Stimulated activated CD4-positive, alpha-beta T cell treated with anti-CD3 and anti-CD28 coated beads, Interleukin-4, amount 100 ng/mL, for 24 hours (primary cell): ENCODE data around the gene SPATA13.

Experiments
- DNase-seq: peaks from one replicate; pipeline ENCODE4 v3.0.0-alpha.2; 2020

SPATA13 gene

DNA sequence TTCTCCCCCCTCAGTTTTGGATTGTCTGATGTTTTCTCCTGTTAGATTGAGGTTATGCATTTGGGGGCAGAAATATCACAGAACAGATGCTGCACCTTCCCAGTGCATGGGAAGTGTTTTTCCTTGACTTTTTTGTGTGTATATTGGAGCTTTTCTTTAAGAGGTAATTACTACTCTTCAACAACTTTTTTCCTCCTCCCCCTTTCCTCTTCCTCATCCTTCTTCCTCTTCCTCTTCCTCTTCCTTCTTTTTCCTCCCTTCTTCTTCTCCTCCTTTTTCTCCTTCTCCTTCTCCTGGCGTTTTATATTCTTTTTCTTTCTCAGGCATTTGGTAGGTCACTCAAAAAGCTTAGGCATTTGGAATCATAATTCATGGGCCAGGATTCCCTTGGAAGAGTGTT lies 18.1 kb upstream of the SPATA13 start:
- DNase-seq: no peak

DNA sequence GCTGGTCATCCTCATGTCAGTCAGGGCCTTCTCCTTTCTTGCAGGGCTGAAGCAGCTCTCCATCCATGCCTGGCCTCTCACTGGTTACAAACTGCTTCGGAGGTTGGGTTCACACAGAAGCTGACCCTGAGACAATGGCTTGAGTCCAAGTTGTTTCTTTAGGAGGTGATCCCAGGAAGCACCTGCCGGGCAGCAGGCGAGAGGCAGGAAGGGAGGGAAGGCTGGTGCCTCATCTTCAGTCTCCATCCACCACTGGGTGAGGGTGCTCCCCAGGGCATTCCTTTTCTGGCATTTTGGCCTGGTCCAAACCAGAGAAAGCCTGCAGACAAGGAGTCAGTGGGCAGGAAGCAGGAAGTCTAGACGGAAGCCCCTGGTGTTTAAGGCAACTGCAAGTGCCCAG lies 17.6 kb upstream of the SPATA13 start:
- DNase-seq: no peak

DNA sequence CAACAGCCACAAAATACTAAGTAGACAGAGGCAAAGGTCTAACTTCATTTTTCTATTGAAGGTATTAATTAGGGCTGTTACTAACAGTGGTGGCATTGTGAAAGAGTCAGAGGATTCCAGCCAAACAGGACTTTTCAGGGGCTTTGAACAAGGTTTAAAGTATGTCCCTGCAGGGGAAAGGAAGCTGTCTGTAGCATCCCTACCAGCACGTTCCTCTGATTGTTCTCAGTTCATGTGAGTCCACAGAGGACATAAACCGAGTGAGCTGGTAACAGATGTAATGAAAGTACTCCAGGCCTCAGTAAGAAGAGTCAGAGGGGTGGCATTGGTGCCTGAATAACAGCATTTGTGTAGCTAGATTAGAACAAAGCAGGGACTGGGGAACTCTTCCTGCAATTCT lies 15.3 kb upstream of the SPATA13 start:
- DNase-seq: no peak

DNA sequence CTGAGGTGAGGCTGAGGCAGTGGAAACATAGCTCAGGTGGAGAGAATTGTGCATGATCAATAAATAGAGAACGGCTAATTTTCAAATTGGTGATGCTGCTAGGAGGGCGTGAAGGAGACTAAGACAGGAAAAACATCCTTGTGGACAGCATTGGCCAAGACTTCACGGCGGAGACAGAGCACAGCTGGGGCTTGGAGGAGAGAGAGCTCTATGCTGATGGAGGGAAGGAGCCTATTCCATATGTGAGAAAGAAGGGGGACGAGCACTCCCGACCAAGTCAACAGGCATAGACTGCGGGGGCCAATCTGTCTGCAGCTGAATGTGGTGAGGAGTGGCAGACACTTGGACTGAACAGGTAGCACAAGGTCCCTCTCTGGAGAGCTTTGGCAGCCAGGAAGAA lies 14.8 kb upstream of the SPATA13 start:
- DNase-seq: no peak

DNA sequence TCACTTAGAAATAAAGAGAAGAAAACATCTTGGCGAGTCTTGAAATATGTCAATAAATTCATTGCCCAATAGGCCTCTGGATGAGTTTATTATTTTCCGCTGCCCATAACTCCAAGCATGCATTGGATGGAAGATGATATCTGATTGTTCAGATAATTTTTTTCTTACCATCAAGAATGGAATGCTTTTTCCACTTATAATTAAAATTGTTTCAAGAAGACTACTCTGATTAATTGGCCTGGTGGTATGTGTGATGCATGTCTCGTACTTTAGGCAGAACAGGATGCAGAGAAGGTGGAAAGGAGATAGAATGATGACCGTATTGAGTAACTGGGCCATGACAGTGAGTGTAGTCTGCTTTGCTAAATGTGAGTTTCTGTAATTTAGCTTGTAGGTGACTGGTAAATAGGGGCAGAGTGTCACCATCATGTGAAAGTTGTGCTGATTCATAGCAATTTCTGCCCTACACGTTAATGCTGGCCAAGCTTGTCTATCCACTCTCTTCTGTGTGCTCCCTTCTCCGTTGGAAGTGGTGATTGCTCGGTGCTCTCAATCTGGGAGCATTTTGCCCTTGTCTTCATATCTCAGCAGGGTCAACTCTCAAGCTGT lies 13.5 kb upstream of the SPATA13 start:
- no peak for DNase-seq

DNA sequence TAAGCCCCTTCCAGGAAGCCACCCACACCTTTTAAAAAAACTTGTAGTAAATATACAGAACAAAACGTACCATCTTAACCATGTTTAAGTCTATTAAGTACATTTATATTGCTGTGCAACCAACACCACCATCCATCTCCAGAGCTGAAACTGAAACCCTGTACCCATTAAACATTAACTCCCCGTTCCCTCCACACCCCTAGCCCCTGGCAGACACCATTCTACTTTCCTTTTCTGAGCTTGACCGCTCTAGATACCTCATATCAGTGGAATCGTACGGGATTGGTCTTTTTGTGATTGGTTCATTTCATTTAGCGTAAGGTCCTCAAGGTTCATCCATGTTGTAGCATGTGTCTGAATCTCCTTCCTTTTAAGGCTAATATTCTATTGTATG lies 13.0 kb upstream of the SPATA13 start:
- no peak for DNase-seq

DNA sequence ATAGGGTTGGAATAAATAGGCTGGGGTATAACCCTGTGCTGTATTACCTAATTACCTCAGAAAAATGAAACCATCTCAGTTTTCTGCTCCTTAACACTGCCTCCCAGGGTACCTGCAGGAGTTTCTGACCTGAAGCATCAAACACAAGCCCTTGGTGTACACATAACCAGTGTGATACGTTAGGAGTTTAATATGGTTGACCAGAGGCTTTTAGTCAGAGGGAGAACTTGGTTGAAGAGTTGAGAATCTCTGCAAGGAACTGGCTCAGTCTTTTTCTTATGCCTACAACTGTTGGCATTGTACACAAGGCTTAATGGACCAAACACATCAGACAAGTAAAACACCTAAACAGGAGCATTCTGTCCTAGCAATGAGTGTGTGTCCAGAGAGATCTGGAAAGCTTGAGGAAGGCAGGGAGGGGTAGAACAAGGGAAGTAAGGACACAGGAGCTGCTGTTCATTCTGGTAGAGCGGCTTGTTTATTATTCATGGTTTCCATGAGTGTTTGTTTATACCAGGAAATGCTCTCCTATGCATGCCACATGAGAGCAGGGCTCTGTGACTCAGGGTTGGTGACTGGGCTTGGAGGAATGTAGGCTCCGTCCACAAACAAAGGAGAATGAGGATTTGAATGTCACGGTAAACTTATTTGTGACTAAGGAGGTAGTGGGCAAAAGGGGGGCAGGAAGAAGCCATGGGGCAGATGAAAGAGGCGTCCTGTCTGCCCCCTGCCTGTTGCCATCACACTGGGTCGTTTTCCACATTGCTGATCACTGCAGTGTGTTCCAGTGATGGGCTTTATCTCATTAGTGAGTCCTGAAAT lies 11.9 kb upstream of the SPATA13 start:
- no peak for DNase-seq

DNA sequence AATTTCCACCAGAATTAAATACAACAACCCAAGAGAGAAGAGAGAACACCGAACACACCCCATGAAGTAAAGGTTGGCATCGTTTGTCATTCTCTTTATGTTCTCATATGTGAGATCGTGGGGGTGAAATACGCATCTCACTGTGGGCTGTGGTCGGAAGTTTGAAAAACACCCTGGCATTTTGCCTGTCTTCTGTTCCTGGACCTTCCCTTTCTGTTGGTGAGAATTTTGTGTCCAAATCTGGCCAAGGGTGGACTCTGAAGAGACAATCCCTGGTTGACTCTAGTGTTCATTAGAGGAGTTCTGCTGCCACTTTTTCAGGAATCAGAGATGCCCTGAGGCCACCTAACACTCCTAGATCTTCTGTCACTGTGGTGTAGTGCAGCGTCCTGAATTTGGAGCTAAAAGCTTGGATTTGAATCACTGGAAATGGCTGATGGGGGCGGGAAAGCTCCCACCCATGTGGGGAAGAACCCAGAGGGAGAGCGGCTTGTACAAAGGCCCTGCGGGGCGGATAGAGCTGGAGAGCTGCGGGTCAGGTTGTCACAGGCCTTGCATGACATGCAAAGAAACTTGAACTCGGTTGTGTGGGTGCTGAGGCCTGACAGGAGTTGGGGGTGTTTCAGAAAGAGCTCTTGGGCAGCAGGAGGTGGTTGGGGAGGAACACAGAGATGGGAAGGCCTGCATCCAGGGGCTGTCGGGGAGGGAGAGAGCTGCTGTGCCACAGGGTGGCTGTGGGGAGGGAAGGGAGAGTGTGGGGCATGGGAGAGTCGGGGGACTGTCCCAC lies 11.1 kb upstream of the SPATA13 start:
- DNase-seq: no peak

DNA sequence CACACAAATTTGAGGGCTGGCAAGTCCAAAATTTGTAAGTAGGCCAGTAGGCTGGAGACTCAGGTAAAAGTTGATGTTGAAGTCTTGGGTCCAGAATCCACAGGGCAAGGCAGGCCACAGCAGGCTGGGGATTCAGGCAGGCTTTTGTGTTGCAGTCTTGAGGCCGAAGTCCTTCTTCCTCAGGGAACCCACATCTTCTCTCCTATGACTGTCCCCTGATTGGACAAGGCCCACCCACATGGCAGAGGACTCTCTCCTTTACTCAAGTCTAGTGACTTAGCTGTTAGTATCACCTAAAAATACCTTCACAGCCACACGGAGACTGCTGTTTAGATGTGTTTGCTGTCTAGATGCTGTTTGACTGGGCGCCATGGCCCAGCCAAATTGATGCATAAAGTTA lies 9.9 kb upstream of the SPATA13 start:
- no peak for DNase-seq

DNA sequence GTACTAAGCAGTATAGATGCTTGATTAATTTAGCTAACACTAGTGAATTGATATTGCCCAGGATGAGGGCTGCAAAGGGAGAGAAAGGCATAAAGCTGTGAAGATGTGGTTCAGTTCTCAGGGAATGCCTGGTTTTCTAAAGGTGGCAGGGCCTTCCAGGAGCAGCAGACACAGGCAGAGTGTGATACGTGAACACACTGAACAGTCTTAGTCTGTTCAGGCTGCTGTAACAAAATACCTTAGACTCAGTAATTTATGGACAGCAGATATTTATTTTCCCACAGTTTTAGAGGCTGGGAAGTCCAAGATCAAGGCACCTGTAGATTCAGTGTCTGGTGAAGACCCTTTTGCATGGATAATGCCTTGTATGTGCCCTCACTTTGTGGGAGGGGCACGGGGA lies 8.7 kb upstream of the SPATA13 start:
- no peak for DNase-seq

DNA sequence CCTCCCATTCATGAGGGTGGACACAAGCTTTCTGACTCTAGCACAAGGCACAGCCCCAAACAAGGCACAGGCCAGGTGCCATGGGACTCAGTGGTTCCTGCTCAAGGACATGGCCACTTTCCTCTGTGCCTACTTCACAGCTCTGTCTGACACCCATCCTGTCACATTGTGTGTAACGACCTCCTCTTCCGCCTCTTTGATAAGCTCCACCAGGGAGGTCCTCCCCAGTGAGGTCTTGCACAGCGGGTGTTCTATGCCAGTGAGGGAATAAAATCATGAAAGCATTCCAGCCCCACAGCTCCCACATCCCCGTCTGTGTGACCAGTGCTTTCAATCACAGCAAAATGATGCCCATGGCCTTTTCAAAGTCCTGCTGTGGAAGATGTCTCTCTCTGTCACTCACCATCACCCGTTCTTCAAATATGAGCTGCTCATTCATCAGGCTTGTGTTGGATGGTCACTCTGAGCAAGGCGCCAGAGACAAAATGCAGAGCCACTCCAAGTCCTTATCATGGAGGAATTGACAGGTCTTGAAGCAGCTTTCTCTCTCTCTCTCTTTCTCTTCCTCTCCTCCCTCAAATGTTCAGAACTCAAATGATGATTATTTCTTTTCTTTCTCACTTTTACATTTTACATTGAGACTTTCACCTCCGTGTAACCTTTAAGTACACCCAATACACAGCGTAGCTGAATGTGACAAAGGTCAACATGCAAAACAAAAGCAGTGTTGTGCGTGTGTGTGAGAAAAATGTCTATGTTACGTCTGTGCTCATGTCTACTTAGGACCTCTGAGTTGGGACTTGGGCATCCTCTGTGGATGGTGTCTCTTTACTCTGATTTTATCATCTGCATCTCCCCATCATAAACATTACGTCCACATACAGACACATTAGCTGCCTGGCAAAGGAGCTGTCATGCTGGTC lies 8.0 kb upstream of the SPATA13 start:
- no peak for DNase-seq

DNA sequence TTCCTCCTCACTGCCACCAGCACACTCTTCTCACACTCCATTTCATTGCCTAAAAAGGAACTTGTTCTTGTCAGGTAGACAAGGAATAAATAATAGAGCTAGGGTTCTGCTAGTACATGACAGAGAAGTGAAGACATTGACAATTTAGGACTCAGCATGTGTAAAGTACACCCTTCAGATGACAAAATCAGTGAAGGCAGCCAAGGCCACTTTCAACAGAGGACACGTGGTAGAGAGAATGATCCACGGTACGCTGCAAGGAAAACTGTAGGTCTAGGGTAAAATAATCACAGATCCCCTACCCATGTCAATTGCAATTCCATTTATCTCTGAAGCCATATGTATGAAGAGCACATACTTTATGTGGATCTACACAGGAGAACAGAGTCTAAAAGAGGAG lies 7.2 kb upstream of the SPATA13 start:
- no peak for DNase-seq

DNA sequence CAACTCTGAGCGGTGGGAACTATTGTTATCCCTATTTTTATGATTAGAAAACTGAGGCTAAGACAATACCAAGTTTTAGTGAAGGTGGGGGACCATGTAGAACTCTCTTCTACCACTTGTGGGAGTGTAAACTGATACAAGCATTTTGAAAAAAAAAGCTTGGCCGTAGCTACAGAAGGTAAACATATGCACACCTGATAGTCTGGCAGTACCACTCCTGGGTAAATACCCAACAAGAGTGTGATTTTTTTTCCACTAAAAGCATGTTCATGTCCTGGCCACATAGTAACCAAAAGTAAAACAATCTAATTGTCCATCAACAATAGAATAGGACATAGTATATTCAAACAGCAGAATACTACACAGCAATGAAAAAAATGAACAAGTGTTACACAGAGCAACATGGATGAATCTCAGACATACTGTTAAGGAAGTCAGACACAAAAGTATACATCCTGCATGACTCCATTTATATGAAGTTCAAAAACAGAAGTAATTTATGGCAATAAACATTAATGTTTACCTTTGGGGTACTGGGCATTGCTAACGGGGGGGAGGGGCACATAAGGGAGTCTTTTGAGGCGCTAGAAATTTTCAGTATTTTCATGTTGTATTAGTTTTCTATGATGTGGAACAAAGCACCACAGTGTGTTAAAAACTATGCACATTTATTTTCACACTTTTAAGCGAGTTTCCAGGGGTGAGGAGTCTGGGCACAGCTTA lies 6.4 kb upstream of the SPATA13 start:
- DNase-seq: no peak

DNA sequence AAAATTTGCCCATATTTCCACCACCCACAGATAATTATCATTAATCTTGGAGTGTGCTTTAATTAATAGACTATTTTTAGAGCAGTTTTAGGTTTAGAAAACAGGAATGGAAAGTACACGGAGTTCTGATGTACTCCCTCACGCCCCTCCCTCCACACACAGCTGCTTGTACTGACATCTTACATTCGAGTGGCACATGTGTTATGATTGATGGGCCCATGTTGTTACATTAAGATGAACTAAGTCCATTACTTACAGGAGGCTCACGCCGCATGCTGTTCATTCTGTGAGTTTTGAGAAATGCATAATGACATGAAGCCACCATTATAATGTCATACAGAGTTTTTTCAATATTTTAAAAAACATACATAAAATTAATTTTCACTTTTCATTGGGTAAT lies 1.2 kb upstream of the SPATA13 start:
- DNase-seq: no peak

DNA sequence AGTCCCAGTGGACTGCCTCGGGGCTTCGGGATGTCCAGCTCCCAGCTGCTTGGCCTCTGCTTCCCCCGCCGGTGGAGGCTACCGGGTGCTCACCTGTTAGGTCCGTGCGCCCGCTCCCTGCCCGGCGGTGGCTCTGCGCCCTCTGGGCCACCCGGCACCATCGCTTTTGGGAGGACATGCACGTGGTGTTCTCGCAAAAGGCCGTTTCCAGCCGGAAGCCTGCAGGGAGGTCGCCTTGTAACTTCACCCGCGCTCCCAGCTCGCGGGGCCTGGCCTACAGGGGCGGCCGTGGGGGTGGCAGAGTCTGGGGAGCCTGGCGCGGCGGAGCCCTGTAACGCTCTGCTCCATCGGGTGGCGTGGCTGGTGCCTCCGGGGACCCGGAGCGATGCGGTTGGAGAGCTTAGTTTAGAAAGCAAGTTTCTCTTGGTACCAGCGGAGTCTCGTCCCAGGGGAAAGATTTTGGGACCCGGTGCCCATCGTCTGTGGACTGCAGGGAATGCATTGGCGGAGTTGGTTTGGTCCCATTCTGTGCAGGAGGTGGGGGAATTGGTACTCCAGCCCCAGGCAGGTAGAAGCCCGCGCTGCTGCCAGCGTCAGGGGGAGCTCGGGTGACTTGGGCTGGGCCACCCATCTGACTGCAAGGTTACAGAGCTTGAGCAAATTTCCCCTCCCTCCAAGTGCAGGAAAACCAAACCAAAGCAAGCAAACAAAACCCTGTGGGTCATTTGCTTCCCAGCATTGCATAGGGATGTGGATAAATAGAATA lies 673 bp downstream of the SPATA13 start:
- peak; percentile 28 for DNase-seq

DNA sequence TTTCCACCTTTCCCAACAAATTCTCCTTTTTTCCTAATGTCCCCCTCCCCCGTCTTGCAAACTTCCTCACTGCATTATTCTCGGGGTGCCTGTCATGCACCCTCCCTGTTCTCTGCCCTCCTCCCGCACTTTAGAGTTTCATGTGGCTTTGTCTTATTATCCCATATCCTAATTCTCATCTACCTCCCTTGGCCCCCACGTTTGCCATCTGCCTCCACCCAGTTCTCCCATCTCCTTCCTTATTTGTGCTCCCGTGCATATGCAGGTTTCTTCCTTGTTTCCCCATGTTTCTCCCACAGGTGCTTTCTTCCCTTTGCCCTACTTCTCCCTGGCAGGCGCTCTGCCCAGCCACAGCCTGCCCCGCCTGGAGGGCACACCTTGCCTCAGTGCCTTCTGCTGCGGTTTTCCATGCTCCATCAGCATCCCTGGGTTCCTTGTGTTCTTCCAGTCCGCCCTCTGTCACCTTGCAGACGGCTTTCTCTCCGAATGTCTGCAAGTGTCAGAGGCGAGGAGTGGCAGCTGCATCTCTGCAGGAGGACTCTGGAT lies 1.5 kb downstream of the SPATA13 start:
- no peak for DNase-seq

DNA sequence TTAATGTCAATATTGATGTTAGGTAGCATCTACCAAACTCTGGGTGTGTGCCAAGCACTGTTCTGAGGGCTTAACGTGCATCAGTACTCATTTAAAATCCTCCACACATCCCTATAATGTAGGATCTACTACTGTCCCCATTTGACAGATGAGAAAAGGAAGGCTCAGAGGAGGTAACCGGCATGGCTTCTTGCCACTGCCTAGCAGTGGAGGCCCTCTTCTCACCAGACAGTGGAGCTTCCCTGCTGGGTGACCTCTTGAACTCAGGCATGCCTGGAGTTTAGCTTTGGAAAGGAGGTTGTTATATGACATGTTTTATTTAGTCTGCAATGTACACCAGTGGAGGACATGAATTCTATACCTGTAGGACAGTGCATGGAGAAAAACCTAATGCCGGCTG lies 2.1 kb downstream of the SPATA13 start:
- no peak for DNase-seq

DNA sequence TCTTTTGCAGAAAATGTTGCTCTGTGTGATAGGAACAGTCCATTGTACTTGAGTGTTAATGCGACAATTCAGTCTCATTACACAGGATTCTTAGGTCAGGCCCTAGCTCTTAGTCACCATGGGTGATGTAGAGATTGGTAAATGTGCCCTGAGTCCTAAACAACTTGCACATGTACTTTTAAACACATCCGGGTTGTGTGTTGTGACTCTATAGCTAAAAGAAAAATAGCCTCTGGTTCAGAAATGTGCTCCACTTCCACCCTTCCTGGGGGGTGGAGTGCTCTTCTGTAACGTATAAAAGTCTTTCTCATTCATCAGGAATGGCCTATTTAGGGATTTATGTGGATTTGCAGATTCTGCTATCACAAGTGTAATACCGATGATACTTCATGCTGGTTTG lies 5.2 kb downstream of the SPATA13 start:
- DNase-seq: no peak

DNA sequence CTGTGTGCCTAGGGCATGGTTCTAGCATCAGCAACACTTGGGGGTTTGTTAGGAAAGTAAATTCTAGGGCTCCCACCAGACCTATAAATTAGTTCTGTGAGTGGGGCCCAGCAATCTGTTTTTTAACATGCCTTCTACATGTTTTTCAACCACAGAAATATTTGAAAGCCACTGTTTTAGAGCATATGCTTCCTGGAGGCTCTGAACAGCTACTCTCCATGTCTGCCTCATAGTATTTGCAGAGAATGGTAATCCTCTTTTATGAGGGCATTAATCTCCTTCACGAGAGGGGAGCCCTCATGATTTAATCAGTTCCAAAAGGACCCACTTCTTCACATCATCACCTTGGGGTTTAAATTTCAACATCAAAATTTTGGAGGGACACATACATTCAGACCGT lies 6.0 kb downstream of the SPATA13 start:
- no peak for DNase-seq

DNA sequence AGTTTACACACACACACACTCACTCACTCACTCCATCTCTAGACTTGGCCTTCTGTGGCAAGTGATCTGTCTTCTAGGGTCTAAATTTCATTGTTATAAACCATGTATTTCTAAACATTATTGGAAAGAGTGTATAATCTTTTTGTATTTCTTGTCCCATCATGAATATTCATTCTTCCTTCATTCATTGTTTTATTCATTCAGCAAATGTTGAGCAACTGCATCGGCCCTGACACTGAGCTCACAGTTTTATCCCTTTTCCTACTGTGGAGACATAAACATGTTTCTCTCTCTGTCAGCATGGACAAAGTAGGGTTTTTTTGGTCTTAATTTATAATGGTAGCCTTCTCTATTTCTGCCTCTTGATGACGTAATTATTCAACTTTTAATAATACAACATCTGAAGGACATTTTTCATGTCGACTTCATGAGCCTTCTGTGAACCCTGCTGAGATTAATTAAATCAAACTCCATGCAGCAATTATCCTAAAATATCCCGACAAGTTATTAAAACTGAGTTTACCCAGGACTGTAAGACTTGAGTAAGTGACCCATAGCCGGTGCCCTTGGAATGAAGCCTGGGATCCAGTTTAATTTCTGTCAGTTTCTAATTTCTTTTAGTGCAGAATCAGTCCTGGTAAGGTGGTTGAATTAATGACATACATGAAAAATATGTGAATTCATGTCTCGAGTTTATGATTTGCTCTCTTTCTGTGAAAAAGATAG lies 7.3 kb downstream of the SPATA13 start:
- DNase-seq: no peak

DNA sequence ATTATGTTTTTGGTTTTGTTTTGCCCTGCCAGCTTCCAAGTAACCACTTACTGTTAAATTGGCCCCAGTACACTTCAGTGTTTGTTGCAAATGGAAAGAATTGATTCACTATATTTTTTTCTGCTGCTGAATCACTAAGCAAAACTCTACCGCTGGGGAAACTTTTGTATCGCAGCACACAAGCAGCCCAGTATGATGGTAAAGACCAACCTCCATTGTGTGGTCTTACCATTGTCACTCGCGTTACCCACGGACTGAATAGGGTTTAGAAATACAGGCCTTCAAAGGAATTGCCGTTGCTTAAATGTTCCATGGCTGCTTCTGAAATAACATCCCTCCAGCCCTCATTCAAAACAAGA lies 7.9 kb downstream of the SPATA13 start:
- no peak for DNase-seq
